Astrocyte (in vitro differentiated cells and primary cell): Measurements from ENCODE around the gene ZSWIM7. TPM values are rescaled to one million over a fixed set of nuclear protein-coding genes. Genes with fewer than 3 reads are reported as not detected.

Source experiments
- DNase-seq: peaks from one replicate; pipeline ENCODE4 v3.0.0-alpha.2; 2010; ENCODE audit warnings: low read depth
- FAIRE-seq: peaks from 2 replicates; lab custom pipeline; 2011; peaks lifted over from hg19 to GRCh38; lab: Jason Lieb, UNC
- H2AFZ ChIP-seq: 2 replicates; pipeline ENCODE4 v1.6.0; 2012; ENCODE audit warnings: low read depth, low read length, inconsistent platforms
- H3K27ac ChIP-seq: 2 replicates; pipeline ENCODE4 v1.5.1; 2011; ENCODE audit warnings: low read depth, low read length, inconsistent platforms
- H3K27me3 ChIP-seq: 2 replicates; pipeline ENCODE4 v1.6.0; 2011; ENCODE audit warnings: low read length, inconsistent platforms; ENCODE audit not compliant: insufficient read depth
- H3K36me3 ChIP-seq: 2 replicates; pipeline ENCODE4 v1.5.1; 2011; ENCODE audit warnings: low read length, inconsistent platforms; ENCODE audit not compliant: insufficient read depth
- H3K4me1 ChIP-seq: 2 replicates; pipeline ENCODE4 v1.5.1; 2011; ENCODE audit warnings: low read length, inconsistent platforms; ENCODE audit not compliant: insufficient read depth
- H3K4me2 ChIP-seq: 2 replicates; pipeline ENCODE4 v1.6.0; 2012; ENCODE audit warnings: low read length, inconsistent platforms
- H3K4me3 ChIP-seq: 2 replicates; pipeline ENCODE4 v1.5.1; 2011; ENCODE audit warnings: low read depth, mild to moderate bottlenecking, low read length, inconsistent platforms; ENCODE audit not compliant: insufficient read depth
- H3K79me2 ChIP-seq: 2 replicates; pipeline ENCODE4 v1.6.0; 2012; ENCODE audit warnings: mild to moderate bottlenecking, low read length, inconsistent platforms; ENCODE audit not compliant: insufficient read depth
- H3K9ac ChIP-seq: 2 replicates; pipeline ENCODE4 v1.6.0; 2012; ENCODE audit warnings: mild to moderate bottlenecking, low read length, inconsistent platforms
- H3K9me3 ChIP-seq: 2 replicates; pipeline ENCODE4 v1.5.1; 2012; ENCODE audit warnings: low read depth, mild to moderate bottlenecking, low read length, inconsistent platforms; ENCODE audit not compliant: insufficient read depth
- H4K20me1 ChIP-seq: 2 replicates; pipeline ENCODE4 v1.6.0; 2012; ENCODE audit warnings: low read length, inconsistent platforms; ENCODE audit not compliant: insufficient read depth
- H3K27ac Mint-ChIP-seq: one replicate; pipeline ENCODE4 v1.8.0; 2021; ENCODE audit warnings: mild to moderate bottlenecking, mixed read lengths; ENCODE audit not compliant: unreplicated experiment
- H3K27me3 Mint-ChIP-seq: one replicate; pipeline ENCODE4 v1.8.0; 2021; ENCODE audit warnings: low read depth, mixed read lengths; ENCODE audit not compliant: unreplicated experiment
- H3K36me3 Mint-ChIP-seq: one replicate; pipeline ENCODE4 v1.8.0; 2021; ENCODE audit warnings: low read depth, mixed read lengths; ENCODE audit not compliant: unreplicated experiment
- H3K4me1 Mint-ChIP-seq: one replicate; pipeline ENCODE4 v1.8.0; 2021; ENCODE audit warnings: low read depth, mixed read lengths; ENCODE audit not compliant: unreplicated experiment
- H3K4me3 Mint-ChIP-seq: one replicate; pipeline ENCODE4 v1.8.0; 2021; ENCODE audit warnings: mild to moderate bottlenecking, moderate library complexity, mixed read lengths; ENCODE audit not compliant: unreplicated experiment
- H3K9me3 Mint-ChIP-seq: one replicate; pipeline ENCODE4 v1.8.0; 2021; ENCODE audit warnings: mild to moderate bottlenecking, mixed read lengths; ENCODE audit not compliant: unreplicated experiment
- EZH2 ChIP-seq: IDR thresholded peaks from 2 replicates; pipeline ENCODE4 v1.6.1; 2012; ENCODE audit warnings: mild to moderate bottlenecking, low read length, inconsistent platforms; ENCODE audit not compliant: insufficient read depth
- total RNA-seq: library from RNA; stranded (reverse); gene quantifications from 2 replicates; pipeline ENCODE4 v1.2.1, GENCODE V29; 2021
- TF ChIP-seq, protein P1 (sequence below): IDR thresholded peaks from 2 replicates; pipeline ENCODE4 v1.5.1; 2011; ENCODE audit warnings: low read depth, mild to moderate bottlenecking, inconsistent platforms, low read length, moderate library complexity; ENCODE audit not compliant: insufficient read depth

Gene ZSWIM7
- total RNA-seq, 1 donor from 2014 or later = 21.5 TPM

GRCh38 chr17:15952916-15953790, 46.4 kb downstream of the ZSWIM7 start:
- H3K27me3 ChIP-seq = no peaks in the 10 kb centered on the region
- H3K27ac ChIP-seq = peak overlapping the region; percentile 20
- H3K9me3 ChIP-seq = no peaks in the 10 kb centered on the region
- no peak overlapping the region for H3K9ac ChIP-seq
- H3K79me2 ChIP-seq = peaks cover 83% of the 10 kb centered on the region
- H3K4me3 ChIP-seq = no peak overlapping the region
- peak overlapping the region; percentile 31 for H3K27ac Mint-ChIP-seq
- H4K20me1 ChIP-seq = peaks cover 23% of the 10 kb centered on the region
- DNase-seq = no peak
- no peak overlapping the region for H3K4me2 ChIP-seq
- peaks cover 7% of the 10 kb centered on the region for H3K4me1 Mint-ChIP-seq
- no peak for TF ChIP-seq EZH2
- TF ChIP-seq, protein P1, sequence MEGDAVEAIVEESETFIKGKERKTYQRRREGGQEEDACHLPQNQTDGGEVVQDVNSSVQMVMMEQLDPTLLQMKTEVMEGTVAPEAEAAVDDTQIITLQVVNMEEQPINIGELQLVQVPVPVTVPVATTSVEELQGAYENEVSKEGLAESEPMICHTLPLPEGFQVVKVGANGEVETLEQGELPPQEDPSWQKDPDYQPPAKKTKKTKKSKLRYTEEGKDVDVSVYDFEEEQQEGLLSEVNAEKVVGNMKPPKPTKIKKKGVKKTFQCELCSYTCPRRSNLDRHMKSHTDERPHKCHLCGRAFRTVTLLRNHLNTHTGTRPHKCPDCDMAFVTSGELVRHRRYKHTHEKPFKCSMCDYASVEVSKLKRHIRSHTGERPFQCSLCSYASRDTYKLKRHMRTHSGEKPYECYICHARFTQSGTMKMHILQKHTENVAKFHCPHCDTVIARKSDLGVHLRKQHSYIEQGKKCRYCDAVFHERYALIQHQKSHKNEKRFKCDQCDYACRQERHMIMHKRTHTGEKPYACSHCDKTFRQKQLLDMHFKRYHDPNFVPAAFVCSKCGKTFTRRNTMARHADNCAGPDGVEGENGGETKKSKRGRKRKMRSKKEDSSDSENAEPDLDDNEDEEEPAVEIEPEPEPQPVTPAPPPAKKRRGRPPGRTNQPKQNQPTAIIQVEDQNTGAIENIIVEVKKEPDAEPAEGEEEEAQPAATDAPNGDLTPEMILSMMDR = no peak
- H3K9me3 Mint-ChIP-seq = peaks cover 2% of the 10 kb centered on the region
- no peak overlapping the region for H2AFZ ChIP-seq
- peaks cover 10% of the 10 kb centered on the region for H3K27me3 Mint-ChIP-seq
- H3K36me3 Mint-ChIP-seq = no peaks in the 10 kb centered on the region
- no peaks in the 10 kb centered on the region for H3K36me3 ChIP-seq
- peaks cover 26% of the 10 kb centered on the region for H3K4me1 ChIP-seq
- no peak overlapping the region for H3K4me3 Mint-ChIP-seq
- FAIRE-seq = no peak

DNA sequence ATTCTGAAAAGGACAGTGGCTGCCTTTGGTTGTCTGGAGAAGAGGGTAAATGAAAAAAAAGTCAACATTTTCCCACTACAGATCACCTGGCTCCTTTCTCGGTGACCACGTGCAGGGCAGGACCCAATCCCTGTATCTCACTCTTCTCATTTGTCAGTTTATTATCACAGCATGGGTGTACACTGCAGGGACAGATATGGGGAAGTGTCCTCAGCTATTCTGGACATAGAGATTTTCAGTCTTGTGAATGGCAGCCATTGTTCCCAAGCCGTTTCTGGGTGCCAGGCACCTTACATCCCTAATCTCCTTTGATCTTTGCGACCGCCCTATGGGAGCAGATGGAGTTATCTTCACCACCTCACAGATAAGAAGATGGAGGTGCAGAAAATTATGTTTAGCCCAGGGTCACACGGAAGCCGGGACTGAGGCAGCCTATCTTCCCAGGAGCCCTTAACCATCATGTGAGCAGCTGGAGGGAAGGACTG, 47.4 kb downstream of the ZSWIM7 start:
- DNase-seq (no peak), FAIRE-seq (no peak)
- Histone ChIP-seq H3K4me1 (peaks cover 29% of the 10 kb centered on the region), H2AFZ (no peak overlapping the region), H3K27ac (no peak overlapping the region), H3K79me2 (peaks cover 88% of the 10 kb centered on the region), H3K9me3 (no peaks in the 10 kb centered on the region), H3K4me3 (no peak overlapping the region), H3K27me3 (no peaks in the 10 kb centered on the region), H3K9ac (no peak overlapping the region), H4K20me1 (peaks cover 32% of the 10 kb centered on the region), H3K36me3 (no peaks in the 10 kb centered on the region), H3K4me2 (no peak overlapping the region)
- Mint-ChIP-seq H3K4me1 (peaks cover 8% of the 10 kb centered on the region), H3K9me3 (peaks cover 2% of the 10 kb centered on the region), H3K27ac (no peak overlapping the region), H3K36me3 (no peaks in the 10 kb centered on the region), H3K4me3 (no peak overlapping the region), H3K27me3 (peaks cover 10% of the 10 kb centered on the region)
- TF ChIP-seq, protein P1 = no peak
- TF ChIP-seq EZH2 = no peak
